Keratinocyte (primary cell): Measurements from ENCODE around the gene CCDC149. TPM values are rescaled to one million over a fixed set of nuclear protein-coding genes. Genes with fewer than 3 reads are reported as not detected.

Experiments used
- DNase-seq: peaks from one replicate; pipeline ENCODE4 v3.0.0-alpha.2; 2011; ENCODE audit warnings: low read depth, missing footprints, low spot score
- FAIRE-seq: peaks from 2 replicates; lab custom pipeline; 2011; peaks lifted over from hg19 to GRCh38; lab: Jason Lieb, UNC
- H2AFZ ChIP-seq: 2 replicates; pipeline ENCODE4 v1.6.0; 2012; ENCODE audit warnings: low read length, control low read depth, inconsistent platforms; ENCODE audit not compliant: control insufficient read depth
- H3K27ac ChIP-seq: 2 replicates; pipeline ENCODE4 v1.5.1; 2011; ENCODE audit warnings: low read length; ENCODE audit not compliant: control insufficient read depth, insufficient read depth
- H3K27me3 ChIP-seq: 3 replicates; pipeline ENCODE4 v1.6.0; 2011; ENCODE audit warnings: low read length; ENCODE audit not compliant: control insufficient read depth, insufficient read depth; ENCODE audit errors: extremely low read depth
- H3K36me3 ChIP-seq, 2 experiments: 2 replicates in 1 of 2; 3 replicates in 1 of 2; pipeline ENCODE4 v1.5.1; 2011; ENCODE audit warnings: low read length in 2 of 2, mild to moderate bottlenecking in 1 of 2; ENCODE audit not compliant: control insufficient read depth in 2 of 2, insufficient read depth in 2 of 2; ENCODE audit errors: extremely low read depth in 1 of 2
- H3K4me1 ChIP-seq: 3 replicates; pipeline ENCODE4 v1.5.1; 2011; ENCODE audit warnings: low read length; ENCODE audit not compliant: control insufficient read depth, insufficient read depth; ENCODE audit errors: extremely low read depth
- H3K4me2 ChIP-seq: 3 replicates; pipeline ENCODE4 v1.6.0; 2011; ENCODE audit warnings: low read depth, low read length; ENCODE audit not compliant: control insufficient read depth, insufficient read depth; ENCODE audit errors: extremely low read depth
- H3K4me3 ChIP-seq, 3 experiments: fragments of 200-600 bp in 1 of 3; sonication (generic) in 1 of 3; 2 replicates in 2 of 3; 3 replicates in 1 of 3; pipeline ENCODE4 v1.5.1; 2011 to 2016; ENCODE audit warnings: low read length in 3 of 3, mild to moderate bottlenecking in 3 of 3, control low read depth in 2 of 3, inconsistent platforms in 1 of 3, low read depth in 1 of 3, mixed read lengths in 1 of 3, mixed run types in 1 of 3, moderate library complexity in 1 of 3; ENCODE audit not compliant: control insufficient read depth in 2 of 3, insufficient read depth in 2 of 3; ENCODE audit errors: extremely low read depth in 1 of 3
- H3K79me2 ChIP-seq: 2 replicates; pipeline ENCODE4 v1.6.0; 2012; ENCODE audit warnings: low read length; ENCODE audit not compliant: control insufficient read depth, insufficient read depth
- H3K9ac ChIP-seq: 3 replicates; pipeline ENCODE4 v1.6.0; 2011; ENCODE audit warnings: low read length; ENCODE audit not compliant: control insufficient read depth, insufficient read depth; ENCODE audit errors: extremely low read depth
- H3K9me1 ChIP-seq: 3 replicates; pipeline ENCODE4 v1.6.0; 2011; ENCODE audit warnings: low read length; ENCODE audit not compliant: control insufficient read depth, insufficient read depth; ENCODE audit errors: extremely low read depth
- H3K9me3 ChIP-seq: 2 replicates; pipeline ENCODE4 v1.5.1; 2012; ENCODE audit warnings: low read depth, low read length; ENCODE audit not compliant: control insufficient read depth
- H4K20me1 ChIP-seq: 3 replicates; pipeline ENCODE4 v1.6.0; 2011; ENCODE audit warnings: low read length; ENCODE audit not compliant: control insufficient read depth, insufficient read depth; ENCODE audit errors: extremely low read depth
- EZH2 ChIP-seq: IDR thresholded peaks from one replicate; pipeline ENCODE4 v1.6.1; 2012; ENCODE audit warnings: inconsistent platforms, mild to moderate bottlenecking, low read length, moderate library complexity
- dilution Hi-C: fragments of 300-500 bp; cut with MboI; formaldehyde crosslinking; loops from one replicate; pipeline ENCODE4 v1.7.0; 2020; ENCODE audit warnings: low sequenced_read_pairs; ENCODE audit not compliant: extremely low pct_ligation_motif_present
- polyA plus RNA-seq, 5 experiments: library from polyadenylated mRNA; depleted of rRNA in 3 of 5; stranded (reverse) in 3 of 5; stranded (forward) in 1 of 5; unstranded in 1 of 5; fragments of >200 nt; gene quantifications; 1 replicate in 1 of 5; 2 replicates in 3 of 5; 3 replicates in 1 of 5; pipeline versions ENCODE4 v1.2.1 to v1.2.3, GENCODE V29; 2011 to 2012; ENCODE audit warnings: missing spikeins in 2 of 5, low read depth in 1 of 5, low replicate concordance in 1 of 5
- TF ChIP-seq, protein P1 (sequence below), 3 experiments: IDR thresholded peaks in 1 of 3; conservative IDR thresholded peaks in 1 of 3; optimal IDR thresholded peaks in 1 of 3; 2 replicates in 2 of 3; 3 replicates in 1 of 3; pipeline versions ENCODE3 to v1.5.1; 2011; ENCODE audit warnings: low read length in 3 of 3, mild to moderate bottlenecking in 3 of 3, moderate library complexity in 2 of 3, control low read depth in 1 of 3, inconsistent platforms in 1 of 3; ENCODE audit not compliant: insufficient read depth in 2 of 3; ENCODE audit errors: extremely low read depth in 1 of 3

The CCDC149 gene
- polyA plus RNA-seq, 1 donor (not counting 4 experiments of a cell fraction or from before 2014, with no cell fraction given) = 2.1 TPM

DNA sequence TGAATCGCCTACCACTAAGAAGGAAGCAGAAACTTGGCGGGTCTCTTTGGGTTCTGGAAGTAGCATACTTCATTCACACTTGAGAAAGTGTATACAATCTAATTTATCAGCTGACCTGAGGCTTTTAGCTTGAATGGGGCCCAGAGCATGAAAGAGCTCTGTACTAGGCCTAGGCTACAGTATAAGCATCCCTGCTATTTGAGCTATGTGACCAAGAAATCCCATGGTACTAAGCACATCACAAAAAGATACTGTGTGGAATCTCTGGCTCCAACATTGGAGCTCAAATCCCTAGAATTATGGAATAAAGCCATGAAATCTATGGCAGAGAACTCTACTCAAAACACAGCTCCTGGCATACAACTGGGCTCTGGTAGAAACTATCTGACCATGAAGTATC lies 43.9 kb upstream of the CCDC149 start:
- Histone ChIP-seq H3K79me2 (no peaks in the 10 kb centered on the region), H3K9me3 (no peaks in the 10 kb centered on the region), H4K20me1 (no peaks in the 10 kb centered on the region), H3K27ac (no peak overlapping the region), H2AFZ (no peak overlapping the region), H3K27me3 (no peaks in the 10 kb centered on the region), H3K4me2 (no peak overlapping the region), H3K36me3 (no peaks in the 10 kb centered on the region), H3K9ac (no peak overlapping the region), H3K4me1 (no peaks in the 10 kb centered on the region), H3K9me1 (no peaks in the 10 kb centered on the region), H3K4me3 (no peak overlapping the region)
- FAIRE-seq (no peak), DNase-seq (no peak)
- dilution Hi-C loops = no loop called here
- TF ChIP-seq, protein P1, sequence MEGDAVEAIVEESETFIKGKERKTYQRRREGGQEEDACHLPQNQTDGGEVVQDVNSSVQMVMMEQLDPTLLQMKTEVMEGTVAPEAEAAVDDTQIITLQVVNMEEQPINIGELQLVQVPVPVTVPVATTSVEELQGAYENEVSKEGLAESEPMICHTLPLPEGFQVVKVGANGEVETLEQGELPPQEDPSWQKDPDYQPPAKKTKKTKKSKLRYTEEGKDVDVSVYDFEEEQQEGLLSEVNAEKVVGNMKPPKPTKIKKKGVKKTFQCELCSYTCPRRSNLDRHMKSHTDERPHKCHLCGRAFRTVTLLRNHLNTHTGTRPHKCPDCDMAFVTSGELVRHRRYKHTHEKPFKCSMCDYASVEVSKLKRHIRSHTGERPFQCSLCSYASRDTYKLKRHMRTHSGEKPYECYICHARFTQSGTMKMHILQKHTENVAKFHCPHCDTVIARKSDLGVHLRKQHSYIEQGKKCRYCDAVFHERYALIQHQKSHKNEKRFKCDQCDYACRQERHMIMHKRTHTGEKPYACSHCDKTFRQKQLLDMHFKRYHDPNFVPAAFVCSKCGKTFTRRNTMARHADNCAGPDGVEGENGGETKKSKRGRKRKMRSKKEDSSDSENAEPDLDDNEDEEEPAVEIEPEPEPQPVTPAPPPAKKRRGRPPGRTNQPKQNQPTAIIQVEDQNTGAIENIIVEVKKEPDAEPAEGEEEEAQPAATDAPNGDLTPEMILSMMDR (optimal IDR thresholded peaks at IDR 0.05 in 1 of 3, IDR thresholded peaks at IDR 0.05 in 1 of 3, conservative IDR thresholded peaks at IDR 0.05 in 1 of 3; ENCODE audit: extremely low read depth in 1 of 3, insufficient read depth in 2 of 3, low read length in 3 of 3) = no peak
- no peak for TF ChIP-seq EZH2

DNA sequence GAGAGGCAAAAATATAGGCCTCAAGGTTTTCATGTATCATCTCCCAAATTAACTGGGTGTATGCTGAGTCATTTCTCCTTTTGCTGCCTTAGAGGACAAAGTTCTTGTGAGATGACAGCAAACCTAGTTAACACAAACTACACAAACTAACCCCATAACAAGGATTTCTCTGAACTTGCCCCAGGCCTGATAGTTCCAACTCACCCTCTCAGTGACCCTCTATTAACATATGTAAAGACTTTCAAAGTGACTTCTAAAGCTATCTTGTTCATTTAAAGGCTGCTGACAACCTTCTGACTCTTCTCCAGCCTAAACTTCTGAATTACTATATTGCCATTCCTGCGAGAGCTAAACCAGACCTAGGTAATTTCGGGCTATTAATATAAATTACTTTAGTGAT lies 43.2 kb upstream of the CCDC149 start:
- DNase-seq = no peak
- Histone ChIP-seq H3K9ac (no peak overlapping the region), H2AFZ (no peak overlapping the region), H3K9me1 (no peaks in the 10 kb centered on the region), H3K4me1 (no peaks in the 10 kb centered on the region), H3K4me2 (no peak overlapping the region), H4K20me1 (no peaks in the 10 kb centered on the region), H3K27me3 (no peaks in the 10 kb centered on the region), H3K79me2 (no peaks in the 10 kb centered on the region), H3K9me3 (no peaks in the 10 kb centered on the region), H3K4me3 (no peak overlapping the region), H3K27ac (no peak overlapping the region), H3K36me3 (no peaks in the 10 kb centered on the region)
- FAIRE-seq = no peak
- TF ChIP-seq, protein P1 (optimal IDR thresholded peaks at IDR 0.05 in 1 of 3, IDR thresholded peaks at IDR 0.05 in 1 of 3, conservative IDR thresholded peaks at IDR 0.05 in 1 of 3; ENCODE audit: extremely low read depth in 1 of 3, insufficient read depth in 2 of 3, low read length in 3 of 3) = no peak
- TF ChIP-seq EZH2 = no peak
- dilution Hi-C loops = no loop called here
